ENCODE results near the gene TMEM82.

The TMEM82 gene

GRCh38 chr1:15736892-15737261, 5.4 kb upstream of the TMEM82 start:
- no peak for TF ChIP-seq EP300 (IDR thresholded peaks at IDR 0.05; ENCODE audit: borderline replicate concordance)
- TF ChIP-seq TEAD4 (IDR thresholded peaks at IDR 0.05): no peak
- no peak for TF ChIP-seq CREB1 (IDR thresholded peaks at IDR 0.05; ENCODE audit: low read depth)
- no peak for TF ChIP-seq FOXM1 (IDR thresholded peaks at IDR 0.05; ENCODE audit: borderline replicate concordance, low read depth)
- TF ChIP-seq TAF1 (IDR thresholded peaks at IDR 0.05; ENCODE audit: low read depth): no peak
- no peak for TF ChIP-seq NFIC (IDR thresholded peaks at IDR 0.05)
- no peak for TF ChIP-seq EGR1 (IDR thresholded peaks at IDR 0.05)
- TF ChIP-seq RAD21 (IDR thresholded peaks at IDR 0.05; ENCODE audit: low read depth): no peak
- no peak for TF ChIP-seq ZBTB7A (IDR thresholded peaks at IDR 0.05; ENCODE audit: low read depth)
- TF ChIP-seq YY1 (IDR thresholded peaks at IDR 0.05; ENCODE audit: low read depth): no peak
- TF ChIP-seq USF1 (IDR thresholded peaks at IDR 0.05): no peak
- TF ChIP-seq REST (IDR thresholded peaks at IDR 0.05; ENCODE audit: low read depth): no peak
- no peak for TF ChIP-seq CEBPB (IDR thresholded peaks at IDR 0.05)
- TF ChIP-seq MAX (IDR thresholded peaks at IDR 0.05): no peak
- TF ChIP-seq TCF12 (IDR thresholded peaks at IDR 0.05; ENCODE audit: low read depth): no peak

GRCh38 chr1:15737324-15738319, 4.7 kb upstream of the TMEM82 start:
- TF ChIP-seq MAX (IDR thresholded peaks at IDR 0.05) (no peak), CEBPB (IDR thresholded peaks at IDR 0.05) (no peak), REST (IDR thresholded peaks at IDR 0.05; ENCODE audit: low read depth) (no peak), YY1 (IDR thresholded peaks at IDR 0.05; ENCODE audit: low read depth) (no peak), USF1 (IDR thresholded peaks at IDR 0.05) (no peak), CREB1 (IDR thresholded peaks at IDR 0.05; ENCODE audit: low read depth) (no peak), TEAD4 (IDR thresholded peaks at IDR 0.05) (no peak), TAF1 (IDR thresholded peaks at IDR 0.05; ENCODE audit: low read depth) (no peak), FOXM1 (IDR thresholded peaks at IDR 0.05; ENCODE audit: borderline replicate concordance, low read depth) (no peak), EGR1 (IDR thresholded peaks at IDR 0.05) (no peak), NFIC (IDR thresholded peaks at IDR 0.05) (no peak), ZBTB7A (IDR thresholded peaks at IDR 0.05; ENCODE audit: low read depth) (no peak), EP300 (IDR thresholded peaks at IDR 0.05; ENCODE audit: borderline replicate concordance) (no peak), TCF12 (IDR thresholded peaks at IDR 0.05; ENCODE audit: low read depth) (no peak), RAD21 (IDR thresholded peaks at IDR 0.05; ENCODE audit: low read depth) (no peak)

GRCh38 chr1:15738416-15739113, 3.7 kb upstream of the TMEM82 start:
- TF ChIP-seq CREB1 (IDR thresholded peaks at IDR 0.05; ENCODE audit: low read depth) (no peak), MAX (IDR thresholded peaks at IDR 0.05) (no peak), ZBTB7A (IDR thresholded peaks at IDR 0.05; ENCODE audit: low read depth) (no peak), TEAD4 (IDR thresholded peaks at IDR 0.05) (no peak), NFIC (IDR thresholded peaks at IDR 0.05) (no peak), FOXM1 (IDR thresholded peaks at IDR 0.05; ENCODE audit: borderline replicate concordance, low read depth) (no peak), YY1 (IDR thresholded peaks at IDR 0.05; ENCODE audit: low read depth) (no peak), CEBPB (IDR thresholded peaks at IDR 0.05) (no peak), REST (IDR thresholded peaks at IDR 0.05; ENCODE audit: low read depth) (no peak), TAF1 (IDR thresholded peaks at IDR 0.05; ENCODE audit: low read depth) (no peak), TCF12 (IDR thresholded peaks at IDR 0.05; ENCODE audit: low read depth) (no peak), RAD21 (IDR thresholded peaks at IDR 0.05; ENCODE audit: low read depth) (no peak), EP300 (IDR thresholded peaks at IDR 0.05; ENCODE audit: borderline replicate concordance) (no peak), EGR1 (IDR thresholded peaks at IDR 0.05) (no peak), USF1 (IDR thresholded peaks at IDR 0.05) (no peak)
